Stimulated activated CD4-positive, alpha-beta T cell treated with anti-CD3 and anti-CD28 coated beads, Interleukin-15, amount 100 ng/mL, for 24 hours (primary cell): Measurements from ENCODE around the gene CSKMT.
"Not testable (repeated sequence)": the region's sequence is repeated elsewhere in the genome, so short reads cannot be mapped to it uniquely, and the experiment has no call there.

Experiments used
- DNase-seq: peaks from one replicate; pipeline ENCODE4 v3.0.0-alpha.2; 2020

The CSKMT gene

DNA sequence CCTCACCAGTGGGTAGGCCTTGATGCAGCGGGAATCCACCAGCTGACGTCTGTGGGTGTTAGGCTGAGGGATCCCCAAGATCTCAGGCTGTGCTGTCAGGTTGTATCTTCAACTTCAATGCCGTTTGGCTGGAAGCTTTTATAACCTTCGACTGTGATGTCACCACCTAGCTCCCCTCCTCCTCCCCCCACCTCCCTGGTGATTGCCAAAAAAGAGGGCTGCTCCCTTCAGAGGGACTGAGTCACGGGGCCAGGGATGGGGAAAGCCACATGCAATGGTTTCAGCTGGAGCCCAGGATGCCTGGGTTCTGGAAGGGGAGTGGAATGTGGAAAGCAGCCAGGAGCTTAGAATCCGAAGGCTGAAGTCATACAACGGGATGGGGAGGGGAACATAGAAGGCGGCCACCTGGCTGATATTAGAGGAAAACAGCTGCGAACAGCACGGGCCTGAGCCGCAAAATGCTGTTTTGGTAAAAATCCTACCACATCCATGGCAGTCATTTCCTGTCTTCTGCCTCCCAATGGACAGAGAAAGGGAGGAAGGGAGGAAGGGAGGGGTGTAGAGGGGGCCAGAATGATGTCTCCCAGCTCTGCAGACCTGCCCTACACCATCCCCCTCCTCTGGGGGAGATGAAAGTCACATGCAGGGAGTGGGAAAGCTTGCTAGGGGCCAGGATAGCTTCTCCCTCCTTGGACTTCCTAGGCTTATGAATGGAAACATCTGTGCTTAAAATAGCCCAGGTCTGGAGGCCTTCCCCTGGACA is 24.5 kb downstream of the CSKMT start, which contains the start of gene LRRN4CL:
Gene LRRN4CL, minus strand, starts transcription at position 110 of the 763 bp plus-strand sequence. CDS start 1,022 bp downstream, outside the sequence.
- no peak for DNase-seq

DNA sequence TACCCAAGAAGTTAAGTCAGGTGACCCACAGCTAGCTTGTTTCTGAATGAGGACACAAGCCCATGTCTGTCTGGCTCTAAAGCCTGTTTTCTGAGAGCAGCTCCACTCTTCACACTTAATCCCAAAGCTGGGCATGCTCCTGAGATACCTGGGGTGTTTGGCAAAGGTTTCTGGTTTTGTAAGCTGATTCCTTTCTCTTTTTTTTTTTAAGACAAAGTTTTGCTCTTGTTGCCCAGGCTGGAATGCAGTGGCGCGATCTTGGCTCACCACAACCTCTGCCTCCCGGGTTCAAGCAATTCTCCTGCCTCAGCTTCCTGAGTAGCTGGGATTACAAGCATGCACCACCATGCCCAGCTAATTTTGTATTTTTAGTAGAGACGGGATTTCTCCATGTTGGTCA is 28.5 kb downstream of the CSKMT start:
- DNase-seq: not testable (repeated sequence)

- DNase-seq: peak; percentile 83
These were observed 29.5 kb downstream of the CSKMT start for GRCh38 chr11:62694455-62695167.

GRCh38 chr11:62702246-62702645 is 37.1 kb downstream of the CSKMT start:
- no peak for DNase-seq

GRCh38 chr11:62703921-62704320 is 38.8 kb downstream of the CSKMT start:
- not testable (repeated sequence) for DNase-seq

- no peak for DNase-seq
These were observed 40.3 kb downstream of the CSKMT start for GRCh38 chr11:62705413-62705812.

GRCh38 chr11:62705880-62706849 is 41.1 kb downstream of the CSKMT start:
- DNase-seq: peak; percentile 96

GRCh38 chr11:62706850-62707247 is 41.7 kb downstream of the CSKMT start:
- DNase-seq: no peak

GRCh38 chr11:62707277-62707861 is 42.3 kb downstream of the CSKMT start, which contains the start of the genes BSCL2 and GNG3:
Gene BSCL2 (minus strand): TSS chr11:62707424. CDS start chr11:62707195, 229 bp downstream.
Gene GNG3 (plus strand): TSS chr11:62707676. CDS start chr11:62708296, 620 bp downstream.
- DNase-seq: no peak

DNA sequence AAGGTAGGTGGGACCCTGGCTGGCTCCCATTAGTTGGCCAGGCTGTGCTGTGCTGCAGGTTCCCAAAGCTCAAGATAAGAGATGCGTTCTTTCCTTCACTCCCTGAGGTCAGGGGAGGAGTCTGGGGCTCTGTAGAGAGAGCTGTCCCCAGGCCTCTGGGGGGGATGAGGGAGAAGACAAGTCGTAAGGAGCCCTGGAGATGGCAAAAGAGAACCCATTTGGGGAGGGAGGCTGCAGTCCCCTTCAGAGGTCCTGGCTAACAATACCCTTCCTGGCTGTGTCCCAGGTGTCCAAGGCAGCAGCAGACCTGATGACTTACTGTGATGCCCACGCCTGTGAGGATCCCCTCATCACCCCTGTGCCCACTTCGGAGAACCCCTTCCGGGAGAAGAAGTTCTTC is 43.3 kb downstream of the CSKMT start:
- no peak for DNase-seq

GRCh38 chr11:62708793-62709192 is 43.7 kb downstream of the CSKMT start:
- peak; percentile 59 for DNase-seq

- DNase-seq: peak; percentile 97
These were observed 44.3 kb downstream of the CSKMT start for GRCh38 chr11:62709247-62710000.

GRCh38 chr11:62710001-62710345 is 44.9 kb downstream of the CSKMT start:
- DNase-seq: no peak

- no peak for DNase-seq
These were observed 47.2 kb downstream of the CSKMT start for GRCh38 chr11:62712276-62712812.

- DNase-seq: no peak
These were observed 47.7 kb downstream of the CSKMT start for GRCh38 chr11:62712861-62713260.

- DNase-seq: no peak
These were observed 48.2 kb downstream of the CSKMT start for GRCh38 chr11:62713343-62713742.

DNA sequence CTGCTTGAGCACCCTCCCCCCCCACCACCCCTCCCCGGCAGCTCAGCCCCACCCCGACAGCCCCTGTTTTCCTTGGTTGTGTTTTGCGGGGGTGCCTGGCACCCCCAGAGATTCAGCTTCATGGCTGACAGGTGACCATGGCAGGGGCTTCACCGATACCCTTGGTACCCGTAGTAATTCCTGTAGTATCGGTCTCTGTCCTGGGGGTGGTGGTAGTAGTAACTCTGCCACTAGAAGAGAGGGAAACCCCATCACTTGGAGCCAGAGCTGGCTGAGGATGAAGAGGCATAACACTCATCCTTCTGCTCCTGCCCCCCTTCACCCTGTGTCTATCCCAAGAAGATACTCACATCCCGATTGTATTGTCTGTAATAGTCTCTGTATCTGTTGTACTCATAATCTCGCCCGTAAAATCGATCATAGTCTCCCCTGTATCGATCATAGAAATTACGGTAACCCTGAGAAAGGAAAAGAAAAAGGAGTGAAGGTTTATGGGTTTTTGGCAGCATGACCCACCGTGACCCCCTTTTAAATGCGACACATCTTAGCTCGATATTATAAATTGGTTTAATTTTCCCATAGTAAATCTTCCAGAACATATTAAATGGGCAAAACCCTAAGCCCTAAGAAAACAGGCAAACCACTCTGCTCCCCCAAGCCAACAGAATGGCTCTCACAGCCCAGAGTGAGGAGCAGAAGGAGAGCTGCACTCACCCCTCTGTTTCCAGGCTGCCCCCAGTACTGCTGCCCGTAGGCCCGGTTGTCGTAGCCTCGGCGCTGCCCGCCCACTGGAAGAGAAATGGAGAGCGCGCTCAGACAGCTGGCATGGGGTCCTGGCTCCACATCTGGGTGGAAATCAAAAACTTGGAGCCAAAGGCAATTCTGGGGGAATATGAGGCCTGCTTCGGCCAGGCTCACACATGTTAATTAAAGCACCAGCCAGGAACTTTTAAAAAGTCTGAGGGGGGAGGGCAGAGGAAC is 50.3 kb downstream of the CSKMT start:
- DNase-seq: no peak

DNA sequence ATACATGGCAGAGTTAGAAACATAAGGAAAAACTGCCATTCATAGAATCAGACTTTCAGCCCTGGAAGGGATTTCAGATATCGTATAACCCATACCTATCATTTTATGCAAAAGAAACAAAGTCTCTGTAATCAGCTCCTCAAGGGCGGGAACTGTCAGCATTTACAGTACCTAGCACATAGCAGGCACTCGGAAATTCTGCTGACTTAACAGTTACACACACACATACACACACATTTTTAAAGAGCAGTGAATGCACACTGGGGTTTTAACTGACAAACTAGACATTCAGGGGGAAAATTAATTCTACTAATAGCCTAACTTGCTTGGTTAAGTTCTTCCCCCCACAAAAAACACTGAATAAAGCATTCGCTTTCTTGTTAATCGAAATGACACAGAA is 51.1 kb downstream of the CSKMT start:
- no peak for DNase-seq

DNA sequence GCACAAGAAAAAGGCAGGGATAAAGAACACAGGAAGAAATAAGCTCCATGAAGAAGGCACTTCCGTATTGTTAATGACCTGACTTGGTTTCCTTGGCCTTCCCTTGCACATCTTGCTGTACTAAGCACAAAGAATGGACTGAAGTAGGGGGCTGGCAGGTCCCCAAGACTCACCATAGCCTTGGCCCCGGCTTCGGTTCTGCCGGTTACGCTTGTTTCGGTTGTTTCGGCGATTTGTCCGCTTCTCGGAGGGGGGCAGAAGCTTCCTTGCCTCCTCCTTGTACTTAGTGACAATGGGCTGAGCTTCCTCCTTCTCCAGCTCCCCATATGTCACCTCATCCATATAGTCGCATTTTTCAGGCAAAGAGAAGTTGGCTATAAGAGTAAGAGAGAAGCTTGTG is 51.7 kb downstream of the CSKMT start:
- DNase-seq: no peak
